ENCODE results near the gene ANKRD34A. TPM values are rescaled to one million over a fixed set of nuclear protein-coding genes. Genes with fewer than 3 reads are reported as not detected.

Gene ANKRD34A
- total and polyA plus RNA-seq, 2 of the 13 experiments (the other 11 are each of a cell fraction or from before 2014, with no cell fraction given): 0.05 to 0.07 TPM

- TF ChIP-seq ZBTB40 (IDR thresholded peaks at IDR 0.05) (no peak), ZBTB40 (CRISPR knock-in tag; IDR thresholded peaks at IDR 0.05) (no peak), DR1 (CRISPR knock-in tag; IDR thresholded peaks at IDR 0.05) (no peak), HNF4A (CRISPR knock-in tag; IDR thresholded peaks at IDR 0.05) (peak; percentile 20; the same call in 1 of the 2 replicates), PPARG (CRISPR knock-in tag; conservative IDR thresholded peaks at IDR 0.05) (peak; percentile 32; the same call in 1 of the 2 replicates), GABPB1 (CRISPR knock-in tag; IDR thresholded peaks at IDR 0.05) (no peak), RXRB (CRISPR knock-in tag; IDR thresholded peaks at IDR 0.05; ENCODE audit: borderline replicate concordance) (peak; percentile 56; the same call in 1 of the 2 replicates), ZNF234 (CRISPR knock-in tag; conservative IDR thresholded peaks at IDR 0.05) (no peak), RARA (CRISPR knock-in tag; IDR thresholded peaks at IDR 0.05) (peak; percentile 31; the same call in 1 of the 2 replicates), WIZ (CRISPR knock-in tag; IDR thresholded peaks at IDR 0.05) (no peak)
These were observed 16.2 kb upstream of the ANKRD34A start (continued) for GRCh38 chr1:145980457-145980994.
